ENCODE measurements around the gene NEGR1.

The NEGR1 gene

GRCh38 chr1:71743862-71744261 is 538.5 kb downstream of the NEGR1 start:
- no peak overlapping the region for H3K4me2 ChIP-seq (ENCODE audit: low read length)
- no peaks in the 10 kb centered on the region for H4K20me1 ChIP-seq (ENCODE audit: insufficient read depth, low read length)
- TF ChIP-seq, protein P1, sequence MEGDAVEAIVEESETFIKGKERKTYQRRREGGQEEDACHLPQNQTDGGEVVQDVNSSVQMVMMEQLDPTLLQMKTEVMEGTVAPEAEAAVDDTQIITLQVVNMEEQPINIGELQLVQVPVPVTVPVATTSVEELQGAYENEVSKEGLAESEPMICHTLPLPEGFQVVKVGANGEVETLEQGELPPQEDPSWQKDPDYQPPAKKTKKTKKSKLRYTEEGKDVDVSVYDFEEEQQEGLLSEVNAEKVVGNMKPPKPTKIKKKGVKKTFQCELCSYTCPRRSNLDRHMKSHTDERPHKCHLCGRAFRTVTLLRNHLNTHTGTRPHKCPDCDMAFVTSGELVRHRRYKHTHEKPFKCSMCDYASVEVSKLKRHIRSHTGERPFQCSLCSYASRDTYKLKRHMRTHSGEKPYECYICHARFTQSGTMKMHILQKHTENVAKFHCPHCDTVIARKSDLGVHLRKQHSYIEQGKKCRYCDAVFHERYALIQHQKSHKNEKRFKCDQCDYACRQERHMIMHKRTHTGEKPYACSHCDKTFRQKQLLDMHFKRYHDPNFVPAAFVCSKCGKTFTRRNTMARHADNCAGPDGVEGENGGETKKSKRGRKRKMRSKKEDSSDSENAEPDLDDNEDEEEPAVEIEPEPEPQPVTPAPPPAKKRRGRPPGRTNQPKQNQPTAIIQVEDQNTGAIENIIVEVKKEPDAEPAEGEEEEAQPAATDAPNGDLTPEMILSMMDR (IDR thresholded peaks at IDR 0.05; ENCODE audit: low read depth, low read length): no peak
- no peak for TF ChIP-seq EZH2phosphoT487 (IDR thresholded peaks at IDR 0.05; ENCODE audit: low read depth)
- H3K4me1 ChIP-seq (ENCODE audit: low read length): no peaks in the 10 kb centered on the region
- no peak overlapping the region for H3K9ac ChIP-seq (ENCODE audit: low read length)
- no peak overlapping the region for H2AFZ ChIP-seq (ENCODE audit: low read depth, low read length)
- H3K79me2 ChIP-seq (ENCODE audit: low read length): no peaks in the 10 kb centered on the region
- no peak overlapping the region for H3K4me3 ChIP-seq (ENCODE audit: low read length)
- H3K27ac ChIP-seq (ENCODE audit: low read length): no peak overlapping the region
- H3K36me3 ChIP-seq (replicated peaks; ENCODE audit: low read depth, low read length): no peaks in the 10 kb centered on the region
- H3K9me3 ChIP-seq (ENCODE audit: insufficient read depth, low read length): no peaks in the 10 kb centered on the region
- no peaks in the 10 kb centered on the region for H3K27me3 ChIP-seq (ENCODE audit: low read depth, low read length)

DNA sequence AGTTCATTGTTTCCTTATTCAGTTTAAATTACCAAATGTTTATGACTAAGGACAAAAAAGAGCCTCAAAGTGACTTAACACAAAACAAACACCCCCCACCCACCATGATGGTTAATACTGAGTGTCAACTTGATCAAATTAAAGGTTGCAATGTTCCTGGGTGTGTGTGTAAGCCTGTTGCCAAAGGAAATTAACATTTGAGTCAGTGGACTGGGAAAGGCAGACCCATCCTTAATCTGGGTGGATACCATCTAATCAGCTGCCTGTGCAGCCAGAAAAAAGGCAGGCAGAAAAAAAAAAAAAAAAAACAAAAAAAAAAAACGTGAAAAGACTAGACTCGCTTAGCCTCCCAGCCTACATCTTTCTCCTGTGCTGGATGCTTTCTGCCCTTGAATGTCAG is 543.4 kb downstream of the NEGR1 start:
- H3K27ac ChIP-seq (ENCODE audit: low read length): no peak overlapping the region
- no peak overlapping the region for H3K4me2 ChIP-seq (ENCODE audit: low read length)
- no peaks in the 10 kb centered on the region for H3K27me3 ChIP-seq (ENCODE audit: low read depth, low read length)
- no peaks in the 10 kb centered on the region for H3K36me3 ChIP-seq (replicated peaks; ENCODE audit: low read depth, low read length)
- TF ChIP-seq, protein P1 (IDR thresholded peaks at IDR 0.05; ENCODE audit: low read depth, low read length): no peak
- no peak for TF ChIP-seq EZH2phosphoT487 (IDR thresholded peaks at IDR 0.05; ENCODE audit: low read depth)
- H3K79me2 ChIP-seq (ENCODE audit: low read length): no peaks in the 10 kb centered on the region
- no peak overlapping the region for H3K9ac ChIP-seq (ENCODE audit: low read length)
- no peak overlapping the region for H2AFZ ChIP-seq (ENCODE audit: low read depth, low read length)
- no peaks in the 10 kb centered on the region for H3K9me3 ChIP-seq (ENCODE audit: insufficient read depth, low read length)
- H4K20me1 ChIP-seq (ENCODE audit: insufficient read depth, low read length): no peaks in the 10 kb centered on the region
- H3K4me1 ChIP-seq (ENCODE audit: low read length): no peaks in the 10 kb centered on the region
- H3K4me3 ChIP-seq (ENCODE audit: low read length): no peak overlapping the region

DNA sequence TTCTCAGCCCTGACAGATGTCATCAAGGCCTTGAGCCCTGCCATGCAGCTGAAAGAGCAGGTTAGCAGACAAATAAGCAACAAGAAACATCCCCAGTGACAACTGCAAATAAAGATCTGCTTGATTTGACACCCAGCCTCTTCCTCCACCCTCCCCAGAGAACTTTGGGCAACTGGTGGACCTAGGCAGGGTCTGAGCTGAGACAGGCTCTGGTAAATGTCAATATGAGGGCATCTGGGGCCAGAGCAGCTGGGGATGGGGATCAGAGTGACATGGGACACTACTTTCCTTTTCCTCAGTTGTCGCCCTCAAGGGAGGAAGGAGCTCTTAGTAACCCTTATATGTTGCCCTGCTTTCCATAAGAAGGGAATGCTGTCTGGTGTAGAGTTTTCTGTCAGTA is 544.1 kb downstream of the NEGR1 start:
- no peaks in the 10 kb centered on the region for H3K79me2 ChIP-seq (ENCODE audit: low read length)
- no peaks in the 10 kb centered on the region for H3K9me3 ChIP-seq (ENCODE audit: insufficient read depth, low read length)
- H3K4me1 ChIP-seq (ENCODE audit: low read length): no peaks in the 10 kb centered on the region
- no peak overlapping the region for H3K9ac ChIP-seq (ENCODE audit: low read length)
- no peaks in the 10 kb centered on the region for H4K20me1 ChIP-seq (ENCODE audit: insufficient read depth, low read length)
- H3K27ac ChIP-seq (ENCODE audit: low read length): no peak overlapping the region
- H2AFZ ChIP-seq (ENCODE audit: low read depth, low read length): no peak overlapping the region
- TF ChIP-seq EZH2phosphoT487 (IDR thresholded peaks at IDR 0.05; ENCODE audit: low read depth): no peak
- TF ChIP-seq, protein P1 (IDR thresholded peaks at IDR 0.05; ENCODE audit: low read depth, low read length): no peak
- H3K4me3 ChIP-seq (ENCODE audit: low read length): no peak overlapping the region
- no peak overlapping the region for H3K4me2 ChIP-seq (ENCODE audit: low read length)
- H3K36me3 ChIP-seq (replicated peaks; ENCODE audit: low read depth, low read length): no peaks in the 10 kb centered on the region
- no peaks in the 10 kb centered on the region for H3K27me3 ChIP-seq (ENCODE audit: low read depth, low read length)

DNA sequence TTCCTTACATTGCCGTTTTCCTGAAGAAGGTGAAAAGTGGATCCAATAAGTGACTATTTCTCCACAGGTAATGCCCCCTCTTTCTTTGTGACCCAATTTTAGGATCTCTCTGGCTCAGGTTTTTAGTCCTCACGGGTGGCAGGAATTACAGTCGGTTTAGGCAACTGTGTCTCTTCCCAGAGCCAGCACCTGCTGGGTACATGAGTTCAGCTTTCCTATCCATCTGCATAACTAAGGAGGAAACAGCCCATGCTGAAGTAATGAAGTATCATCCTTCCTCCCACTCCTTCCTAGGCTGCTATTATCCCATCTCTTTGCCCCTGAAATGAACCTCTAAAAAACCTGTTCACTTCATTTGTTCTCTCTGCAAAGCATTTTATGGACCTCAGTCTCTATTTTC is 544.6 kb downstream of the NEGR1 start:
- no peak overlapping the region for H2AFZ ChIP-seq (ENCODE audit: low read depth, low read length)

More for the DNA sequence above, 544.6 kb downstream of the NEGR1 start:
- H3K79me2 ChIP-seq (ENCODE audit: low read length): no peaks in the 10 kb centered on the region
- no peak overlapping the region for H3K4me3 ChIP-seq (ENCODE audit: low read length)
- H3K27ac ChIP-seq (ENCODE audit: low read length): no peak overlapping the region
- no peak overlapping the region for H3K9ac ChIP-seq (ENCODE audit: low read length)
- H3K4me1 ChIP-seq (ENCODE audit: low read length): no peaks in the 10 kb centered on the region
- TF ChIP-seq EZH2phosphoT487 (IDR thresholded peaks at IDR 0.05; ENCODE audit: low read depth): no peak
- TF ChIP-seq, protein P1 (IDR thresholded peaks at IDR 0.05; ENCODE audit: low read depth, low read length): no peak
- H3K36me3 ChIP-seq (replicated peaks; ENCODE audit: low read depth, low read length): no peaks in the 10 kb centered on the region
- no peaks in the 10 kb centered on the region for H3K9me3 ChIP-seq (ENCODE audit: insufficient read depth, low read length)
- H3K27me3 ChIP-seq (ENCODE audit: low read depth, low read length): no peaks in the 10 kb centered on the region
- H3K4me2 ChIP-seq (ENCODE audit: low read length): no peak overlapping the region
- H4K20me1 ChIP-seq (ENCODE audit: insufficient read depth, low read length): no peaks in the 10 kb centered on the region
